HCT116 (cell line): ENCODE data around the gene EEF1AKMT2. TPM values are rescaled to one million over a fixed set of nuclear protein-coding genes. Genes with fewer than 3 reads are reported as not detected.

ENCODE experiments used
- ATAC-seq: fragments of 200-7000 bp; cut with Tn5 transposase; 2 replicates; pipeline ENCODE4 v1.9.1; 2020; ENCODE audit warnings: mild to moderate bottlenecking, moderate library complexity
- BruUV-seq: library from RNA; stranded (reverse); fragments of 400-500 nt; replicated peaks from 2 replicates; lab custom pipeline; 2021; lab: Mats Ljungman, UMichigan
- CTCF ChIA-PET: fragments of 300-600 bp; sonication (Branson Sonifier 250); formaldehyde crosslinking; loops from one replicate; lab custom pipeline; 2021; ENCODE audit warnings: antibody characterized with exemption; lab: Charles Lee
- POLR2A ChIA-PET: fragments of 300-600, 350-600 bp; sonication (Branson Sonifier 250); formaldehyde crosslinking; loops from one replicate; lab custom pipeline; 2021; ENCODE audit warnings: antibody characterized with exemption; lab: Charles Lee
- RAD21 ChIA-PET, 2 experiments: fragments of 300-600 bp; sonication (Branson Sonifier 250); formaldehyde crosslinking; loops; one replicate each; lab custom pipeline; 2023; ENCODE audit warnings: low total read pairs in 2 of 2; ENCODE audit not compliant: uncharacterized antibody in 2 of 2, unreplicated experiment in 2 of 2, low non-redundant PET in 1 of 2; lab: Charles Lee
- DNase-seq: peaks from one replicate; pipeline ENCODE4 v3.0.0-alpha.2; 2010; ENCODE audit warnings: low read depth, low spot score
- H2AFZ ChIP-seq: fragments of 200-600 bp; shearing (Covaris generic), sonication (generic); 2 replicates; pipeline ENCODE4 v1.6.1; 2017; ENCODE audit warnings: low read depth, mixed run types, mixed read lengths, antibody characterized with exemption, low read length; ENCODE audit not compliant: poor library complexity, severe bottlenecking
- H3K27ac ChIP-seq: 2 replicates; pipeline ENCODE4 v1.5.1; 2012; ENCODE audit warnings: low read depth, low read length
- H3K27me3 ChIP-seq: fragments of 200-600 bp; sonication (generic); 2 replicates; pipeline ENCODE4 v1.6.1; 2016; ENCODE audit warnings: mixed run types, low read length, mixed read lengths; ENCODE audit not compliant: insufficient read depth
- H3K36me3 ChIP-seq, 2 experiments: fragments of 200-500 bp in 1 of 2; fragments of 200-600 bp in 1 of 2; sonication (Bioruptor generic) in 1 of 2; sonication (generic) in 1 of 2; 2 replicates each; pipeline versions ENCODE4 v1.5.1 to v1.6.1; 2014 to 2016; ENCODE audit warnings: low read length in 2 of 2, inconsistent platforms in 1 of 2, mixed read lengths in 1 of 2, mixed run types in 1 of 2; ENCODE audit not compliant: insufficient read depth in 2 of 2, control insufficient read depth in 1 of 2
- H3K4me1 ChIP-seq, 2 experiments: fragments of 200-600 bp in 1 of 2; sonication (generic) in 1 of 2; 2 replicates each; pipeline versions ENCODE4 v1.5.1 to v1.6.1; 2012 to 2017; ENCODE audit warnings: low read length in 2 of 2, inconsistent platforms in 1 of 2, mild to moderate bottlenecking in 1 of 2, mixed read lengths in 1 of 2, mixed run types in 1 of 2, moderate library complexity in 1 of 2; ENCODE audit not compliant: insufficient read depth in 2 of 2, control insufficient read depth in 1 of 2
- H3K4me2 ChIP-seq: fragments of 200-600 bp; sonication (generic); 2 replicates; pipeline ENCODE4 v1.6.1; 2017; ENCODE audit warnings: mixed run types, low read length, mixed read lengths
- H3K4me3 ChIP-seq, 2 experiments: fragments of 200-600 bp in 1 of 2; sonication (generic) in 1 of 2; replicated peaks in 1 of 2; 2 replicates each; pipeline ENCODE4 v1.5.1; 2011 to 2016; ENCODE audit warnings: low read length in 2 of 2, control low read depth in 1 of 2, low read depth in 1 of 2, mild to moderate bottlenecking in 1 of 2, mixed read lengths in 1 of 2, mixed run types in 1 of 2
- H3K79me2 ChIP-seq: fragments of 200-600 bp; sonication (generic); 2 replicates; pipeline ENCODE4 v1.6.1; 2017; ENCODE audit warnings: mild to moderate bottlenecking, mixed run types, low read length, moderate library complexity, mixed read lengths; ENCODE audit not compliant: insufficient read depth
- H3K9ac ChIP-seq: fragments of 200-600 bp; sonication (generic); 2 replicates; pipeline ENCODE4 v1.6.1; 2016; ENCODE audit warnings: low read length, mixed read lengths
- H3K9me2 ChIP-seq: fragments of 200-600 bp; sonication (generic), shearing (Covaris generic); 2 replicates; pipeline ENCODE4 v1.6.1; 2017; ENCODE audit warnings: mixed run types, mild to moderate bottlenecking, moderate library complexity; ENCODE audit not compliant: insufficient read depth
- H3K9me3 ChIP-seq, 2 experiments: fragments of 200-500 bp in 1 of 2; fragments of 200-600 bp in 1 of 2; sonication (Bioruptor generic) in 1 of 2; sonication (generic) in 1 of 2; 2 replicates each; pipeline ENCODE4 v1.6.1; 2014 to 2017; ENCODE audit warnings: low read length in 2 of 2, mixed read lengths in 2 of 2, inconsistent platforms in 1 of 2, low read depth in 1 of 2, mild to moderate bottlenecking in 1 of 2, mixed run types in 1 of 2, moderate library complexity in 1 of 2; ENCODE audit not compliant: control insufficient read depth in 1 of 2, insufficient read depth in 1 of 2
- H4K20me1 ChIP-seq: fragments of 200-600 bp; sonication (generic), shearing (Covaris generic); 2 replicates; pipeline ENCODE4 v1.6.1; 2017; ENCODE audit warnings: mixed run types, mild to moderate bottlenecking, moderate library complexity; ENCODE audit not compliant: insufficient read depth
- CBX3 ChIP-seq: IDR thresholded peaks from 2 replicates; pipeline ENCODE4 v1.6.1; 2012; ENCODE audit warnings: low read depth
- EGR1 ChIP-seq: IDR thresholded peaks from 2 replicates; pipeline ENCODE4 v1.6.1; 2012; ENCODE audit warnings: low read depth
- ELF1 ChIP-seq: IDR thresholded peaks from 2 replicates; pipeline ENCODE4 v1.6.1; 2012; ENCODE audit warnings: low read depth, borderline replicate concordance
- EZH2phosphoT487 ChIP-seq: fragments of 200-600 bp; IDR thresholded peaks from 2 replicates; pipeline ENCODE4 v1.6.1; 2018; ENCODE audit warnings: antibody characterized with exemption, borderline replicate concordance
- FOSL1 ChIP-seq: IDR thresholded peaks from 2 replicates; pipeline ENCODE4 v1.6.1; 2012; ENCODE audit warnings: low read depth
- JUND ChIP-seq: IDR thresholded peaks from 2 replicates; pipeline ENCODE4 v1.6.1; 2012
- POLR2A ChIP-seq: IDR thresholded peaks from 2 replicates; pipeline ENCODE4 v1.7.0; 2011; ENCODE audit warnings: borderline replicate concordance; ENCODE audit not compliant: insufficient read depth, insufficient read length; ENCODE audit errors: extremely low read depth
- POLR2AphosphoS5 ChIP-seq: IDR thresholded peaks from 2 replicates; pipeline ENCODE4 v1.6.1; 2011; ENCODE audit warnings: mild to moderate bottlenecking, low read depth, low read length, moderate library complexity
- SIN3A ChIP-seq: IDR thresholded peaks from 2 replicates; pipeline ENCODE4 v1.6.1; 2012; ENCODE audit warnings: low read depth
- SP1 ChIP-seq: IDR thresholded peaks from 2 replicates; pipeline ENCODE4 v1.6.1; 2012; ENCODE audit warnings: low read depth
- SRF ChIP-seq: IDR thresholded peaks from 2 replicates; pipeline ENCODE4 v1.6.1; 2012; ENCODE audit warnings: low read depth
- TCF7L2 ChIP-seq: IDR thresholded peaks from 2 replicates; pipeline ENCODE4 v1.7.0; 2011; ENCODE audit warnings: borderline replicate concordance, inconsistent platforms; ENCODE audit not compliant: insufficient read depth, insufficient read length; ENCODE audit errors: extremely low read depth
- YY1 ChIP-seq: IDR thresholded peaks from 2 replicates; pipeline ENCODE4 v1.6.1; 2011; ENCODE audit warnings: low read length, low read depth, moderate library complexity, mild to moderate bottlenecking; ENCODE audit not compliant: insufficient replicate concordance; ENCODE audit errors: extremely low read depth
- ZFX ChIP-seq: fragments of 450-650 bp; IDR thresholded peaks from 2 replicates; pipeline ENCODE4 v1.6.1; 2017
- ZNF274 ChIP-seq: fragments of 200-500 bp; sonication (Bioruptor generic); IDR thresholded peaks from 2 replicates; pipeline ENCODE4 v1.6.1; 2014; ENCODE audit warnings: mild to moderate bottlenecking, low read depth, low read length, inconsistent platforms
- intact Hi-C: fragments of 100-400 bp; cut with micrococcal nuclease; formaldehyde crosslinking; loops from 2 replicates; pipeline ENCODE4 v1.10.0; 2022
- total RNA-seq: library from RNA; stranded (reverse); gene quantifications from one replicate; pipeline ENCODE4 v1.2.1, GENCODE V29; 2021; ENCODE audit not compliant: unreplicated experiment
- TF ChIP-seq, protein P1 (sequence below), 3 experiments: fragments of 200-600 bp in 1 of 3; sonication (generic) in 1 of 3; IDR thresholded peaks in 2 of 3; conservative IDR thresholded peaks in 1 of 3; 2 replicates each; pipeline ENCODE4 v1.5.1; 2012 to 2017; ENCODE audit warnings: low read depth in 2 of 3, low read length in 2 of 3, antibody characterized with exemption in 1 of 3, borderline replicate concordance in 1 of 3, control low read depth in 1 of 3, mild to moderate bottlenecking in 1 of 3, mixed read lengths in 1 of 3, mixed run types in 1 of 3, moderate library complexity in 1 of 3; ENCODE audit not compliant: insufficient read depth in 1 of 3
- TF ChIP-seq, protein P2 (sequence below): IDR thresholded peaks from 2 replicates; pipeline ENCODE4 v1.6.1; 2012
- TF ChIP-seq, protein P3 (sequence below): IDR thresholded peaks from 2 replicates; pipeline ENCODE4 v1.6.1; 2011; ENCODE audit warnings: mild to moderate bottlenecking, low read length, moderate library complexity; ENCODE audit not compliant: insufficient replicate concordance; ENCODE audit errors: extremely low read depth

EEF1AKMT2 gene
- total RNA-seq, 1 experiment from 2014 or later, result 39.6 TPM

DNA sequence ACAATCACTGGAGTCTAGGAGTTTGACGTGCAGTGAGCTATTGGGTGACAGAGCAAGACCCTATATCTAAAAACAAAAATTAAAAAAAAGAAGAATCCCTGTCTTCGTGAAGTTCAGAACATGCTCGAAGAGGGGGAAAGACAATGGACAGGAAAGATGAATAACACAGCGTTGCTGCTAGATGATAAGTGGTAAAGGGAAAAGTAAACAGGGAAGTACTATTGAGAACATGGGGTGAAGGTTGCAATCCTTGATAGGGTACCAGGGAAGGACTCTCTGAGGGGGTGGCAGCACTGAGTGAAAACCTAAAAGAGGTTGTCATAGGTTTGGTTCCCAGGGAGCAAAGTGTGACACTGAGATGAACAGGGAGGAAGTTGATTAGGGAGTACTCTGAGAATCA lies 7.1 kb upstream of the EEF1AKMT2 start:
- ChIA-PET CTCF (interaction anchor here (1.2 kb wide), 1 partner anchor 53 kb away, joined by 3 read pairs; no protein-coding TSS in a partner anchor), POLR2A (no interaction called here)
- intact Hi-C loops, result no loop called here

More for the DNA sequence above, 7.1 kb upstream of the EEF1AKMT2 start:
- peaks cover 9 to 15% of the 10 kb centered on the region in 2 experiments; a peak in 2 of 4 replicates for H3K4me1 ChIP-seq
- H3K4me2 ChIP-seq, result no peak overlapping the region
- H3K9me3 ChIP-seq, result no peaks in the 10 kb centered on the region
- BruUV-seq, result no TSS peak
- H3K27ac ChIP-seq, result no peak overlapping the region
- DNase-seq, result no peak
- no peaks in the 10 kb centered on the region for H3K27me3 ChIP-seq
- RAD21 ChIA-PET, result no interaction called here
- H3K36me3 ChIP-seq, result no peaks in the 10 kb centered on the region
- H4K20me1 ChIP-seq, result no peaks in the 10 kb centered on the region
- ATAC-seq, result no peak
- H3K4me3 ChIP-seq, result no peak overlapping the region
- no peak overlapping the region for H2AFZ ChIP-seq
- H3K9ac ChIP-seq, result no peak overlapping the region
- H3K9me2 ChIP-seq, result no peaks in the 10 kb centered on the region
- peaks cover 22% of the 10 kb centered on the region for H3K79me2 ChIP-seq
- TF ChIP-seq, protein P1, sequence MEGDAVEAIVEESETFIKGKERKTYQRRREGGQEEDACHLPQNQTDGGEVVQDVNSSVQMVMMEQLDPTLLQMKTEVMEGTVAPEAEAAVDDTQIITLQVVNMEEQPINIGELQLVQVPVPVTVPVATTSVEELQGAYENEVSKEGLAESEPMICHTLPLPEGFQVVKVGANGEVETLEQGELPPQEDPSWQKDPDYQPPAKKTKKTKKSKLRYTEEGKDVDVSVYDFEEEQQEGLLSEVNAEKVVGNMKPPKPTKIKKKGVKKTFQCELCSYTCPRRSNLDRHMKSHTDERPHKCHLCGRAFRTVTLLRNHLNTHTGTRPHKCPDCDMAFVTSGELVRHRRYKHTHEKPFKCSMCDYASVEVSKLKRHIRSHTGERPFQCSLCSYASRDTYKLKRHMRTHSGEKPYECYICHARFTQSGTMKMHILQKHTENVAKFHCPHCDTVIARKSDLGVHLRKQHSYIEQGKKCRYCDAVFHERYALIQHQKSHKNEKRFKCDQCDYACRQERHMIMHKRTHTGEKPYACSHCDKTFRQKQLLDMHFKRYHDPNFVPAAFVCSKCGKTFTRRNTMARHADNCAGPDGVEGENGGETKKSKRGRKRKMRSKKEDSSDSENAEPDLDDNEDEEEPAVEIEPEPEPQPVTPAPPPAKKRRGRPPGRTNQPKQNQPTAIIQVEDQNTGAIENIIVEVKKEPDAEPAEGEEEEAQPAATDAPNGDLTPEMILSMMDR (IDR thresholded peaks at IDR 0.05 in 2 of 3, conservative IDR thresholded peaks at IDR 0.05 in 1 of 3; ENCODE audit: borderline replicate concordance in 1 of 3, insufficient read depth in 1 of 3, low read depth in 2 of 3, low read length in 2 of 3), result no peak
- no peak for TF ChIP-seq SP1
- TF ChIP-seq JUND, result no peak
- no peak for TF ChIP-seq YY1
- TF ChIP-seq ELF1, result no peak
- TF ChIP-seq POLR2A, result no peak
- TF ChIP-seq POLR2AphosphoS5, result no peak
- no peak for TF ChIP-seq ZFX
- TF ChIP-seq SRF, result no peak
- TF ChIP-seq CBX3, result no peak
- TF ChIP-seq EGR1, result no peak
- no peak for TF ChIP-seq FOSL1
- TF ChIP-seq, protein P2, sequence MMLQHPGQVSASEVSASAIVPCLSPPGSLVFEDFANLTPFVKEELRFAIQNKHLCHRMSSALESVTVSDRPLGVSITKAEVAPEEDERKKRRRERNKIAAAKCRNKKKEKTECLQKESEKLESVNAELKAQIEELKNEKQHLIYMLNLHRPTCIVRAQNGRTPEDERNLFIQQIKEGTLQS, result no peak
- no peak for TF ChIP-seq EZH2phosphoT487
- TF ChIP-seq, protein P3, sequence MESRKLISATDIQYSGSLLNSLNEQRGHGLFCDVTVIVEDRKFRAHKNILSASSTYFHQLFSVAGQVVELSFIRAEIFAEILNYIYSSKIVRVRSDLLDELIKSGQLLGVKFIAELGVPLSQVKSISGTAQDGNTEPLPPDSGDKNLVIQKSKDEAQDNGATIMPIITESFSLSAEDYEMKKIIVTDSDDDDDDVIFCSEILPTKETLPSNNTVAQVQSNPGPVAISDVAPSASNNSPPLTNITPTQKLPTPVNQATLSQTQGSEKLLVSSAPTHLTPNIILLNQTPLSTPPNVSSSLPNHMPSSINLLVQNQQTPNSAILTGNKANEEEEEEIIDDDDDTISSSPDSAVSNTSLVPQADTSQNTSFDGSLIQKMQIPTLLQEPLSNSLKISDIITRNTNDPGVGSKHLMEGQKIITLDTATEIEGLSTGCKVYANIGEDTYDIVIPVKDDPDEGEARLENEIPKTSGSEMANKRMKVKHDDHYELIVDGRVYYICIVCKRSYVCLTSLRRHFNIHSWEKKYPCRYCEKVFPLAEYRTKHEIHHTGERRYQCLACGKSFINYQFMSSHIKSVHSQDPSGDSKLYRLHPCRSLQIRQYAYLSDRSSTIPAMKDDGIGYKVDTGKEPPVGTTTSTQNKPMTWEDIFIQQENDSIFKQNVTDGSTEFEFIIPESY, result no peak
- no peak for TF ChIP-seq ZNF274
- no peak for TF ChIP-seq SIN3A
- TF ChIP-seq TCF7L2, result no peak
